ENCODE data around the gene ST6GAL1.

The ST6GAL1 gene

GRCh38 chr3:187024536-187025226 is 94.4 kb downstream of the ST6GAL1 start:
- Histone ChIP-seq H3K9ac (ENCODE audit: low read length) (no peak overlapping the region), H3K4me1 (ENCODE audit: control insufficient read depth, insufficient read depth, low read length) (peaks cover 20% of the 10 kb centered on the region), H3K9me3 (ENCODE audit: control insufficient read depth, low read length) (no peaks in the 10 kb centered on the region), H3K27me3 (ENCODE audit: control insufficient read depth, insufficient read depth, low read length) (no peaks in the 10 kb centered on the region), H3K4me3 (ENCODE audit: low read length) (no peak overlapping the region), H3K36me3 (ENCODE audit: control insufficient read depth, insufficient read depth, low read length) (no peaks in the 10 kb centered on the region)

DNA sequence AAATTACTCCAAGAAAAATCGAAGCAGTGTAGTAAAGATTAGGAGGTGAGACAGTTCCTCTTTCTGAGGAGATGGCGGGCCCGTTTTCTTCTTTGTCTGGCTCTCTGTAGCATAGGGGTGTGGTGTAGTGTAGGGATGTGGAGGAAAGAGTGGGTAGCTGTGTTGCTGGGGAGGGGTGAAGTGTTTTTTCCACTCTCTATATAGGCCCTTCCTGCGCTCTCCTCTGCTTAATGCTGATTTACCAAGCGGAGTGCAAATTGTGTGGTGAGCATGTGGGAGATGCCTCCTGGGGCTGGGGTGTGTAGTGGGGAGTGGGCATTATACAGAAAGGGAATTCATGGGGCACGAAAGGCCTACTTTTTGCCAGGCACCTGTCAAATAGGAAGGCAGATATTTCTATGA is 94.9 kb downstream of the ST6GAL1 start:
- H3K9ac ChIP-seq (ENCODE audit: low read length) = no peak overlapping the region
- no peaks in the 10 kb centered on the region for H3K36me3 ChIP-seq (ENCODE audit: control insufficient read depth, insufficient read depth, low read length)
- no peak overlapping the region for H3K4me3 ChIP-seq (ENCODE audit: low read length)
- peaks cover 17% of the 10 kb centered on the region for H3K4me1 ChIP-seq (ENCODE audit: control insufficient read depth, insufficient read depth, low read length)
- no peaks in the 10 kb centered on the region for H3K9me3 ChIP-seq (ENCODE audit: control insufficient read depth, low read length)
- no peaks in the 10 kb centered on the region for H3K27me3 ChIP-seq (ENCODE audit: control insufficient read depth, insufficient read depth, low read length)

GRCh38 chr3:187025656-187026316 is 95.5 kb downstream of the ST6GAL1 start:
- Histone ChIP-seq H3K4me3 (ENCODE audit: low read length) (no peak overlapping the region), H3K9ac (ENCODE audit: low read length) (no peak overlapping the region)

GRCh38 chr3:187026317-187026670 is 96.0 kb downstream of the ST6GAL1 start:
- no peaks in the 10 kb centered on the region for H3K9me3 ChIP-seq (ENCODE audit: control insufficient read depth, low read length)
- no peaks in the 10 kb centered on the region for H3K36me3 ChIP-seq (ENCODE audit: control insufficient read depth, insufficient read depth, low read length)
- H3K9ac ChIP-seq (ENCODE audit: low read length) = no peak overlapping the region
- H3K27me3 ChIP-seq (ENCODE audit: control insufficient read depth, insufficient read depth, low read length) = no peaks in the 10 kb centered on the region
- no peak overlapping the region for H3K4me3 ChIP-seq (ENCODE audit: low read length)
- H3K4me1 ChIP-seq (ENCODE audit: control insufficient read depth, insufficient read depth, low read length) = peaks cover 15% of the 10 kb centered on the region

More at GRCh38 chr3:187025656-187026316, 95.5 kb downstream of the ST6GAL1 start:
- no peaks in the 10 kb centered on the region for H3K27me3 ChIP-seq (ENCODE audit: control insufficient read depth, insufficient read depth, low read length)
- H3K9me3 ChIP-seq (ENCODE audit: control insufficient read depth, low read length) = no peaks in the 10 kb centered on the region
- peaks cover 15% of the 10 kb centered on the region for H3K4me1 ChIP-seq (ENCODE audit: control insufficient read depth, insufficient read depth, low read length)
- no peaks in the 10 kb centered on the region for H3K36me3 ChIP-seq (ENCODE audit: control insufficient read depth, insufficient read depth, low read length)

GRCh38 chr3:187027531-187028278 is 97.4 kb downstream of the ST6GAL1 start:
- Histone ChIP-seq H3K27me3 (ENCODE audit: control insufficient read depth, insufficient read depth, low read length) (no peaks in the 10 kb centered on the region), H3K4me3 (ENCODE audit: low read length) (no peak overlapping the region), H3K36me3 (ENCODE audit: control insufficient read depth, insufficient read depth, low read length) (no peaks in the 10 kb centered on the region), H3K9ac (ENCODE audit: low read length) (no peak overlapping the region), H3K9me3 (ENCODE audit: control insufficient read depth, low read length) (no peaks in the 10 kb centered on the region), H3K4me1 (ENCODE audit: control insufficient read depth, insufficient read depth, low read length) (peaks cover 15% of the 10 kb centered on the region)

- no peak overlapping the region for H3K4me3 ChIP-seq (ENCODE audit: low read length)
Measured at GRCh38 chr3:187031934-187032333, 101.6 kb downstream of the ST6GAL1 start.

DNA sequence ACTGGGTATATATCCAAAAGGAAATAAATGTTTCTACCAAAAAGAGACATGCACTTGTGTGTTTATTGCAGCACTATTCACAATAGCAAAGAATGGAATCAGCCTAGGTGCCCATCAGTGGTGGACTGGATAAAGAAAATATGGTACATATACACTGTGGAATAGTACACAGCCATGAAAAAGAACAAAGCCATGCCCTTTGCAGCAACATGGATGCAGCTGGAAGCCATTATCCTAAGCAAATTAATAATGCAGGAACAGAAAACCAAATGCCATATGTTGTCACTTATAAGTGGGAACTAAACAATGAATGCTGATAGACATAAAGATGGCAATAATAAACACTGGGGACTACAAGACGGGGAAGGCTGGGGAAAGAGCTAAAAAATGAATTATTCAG is 106.1 kb downstream of the ST6GAL1 start:
- no peaks in the 10 kb centered on the region for H3K27me3 ChIP-seq (ENCODE audit: control insufficient read depth, insufficient read depth, low read length)
- no peaks in the 10 kb centered on the region for H3K9me3 ChIP-seq (ENCODE audit: control insufficient read depth, low read length)
- no peak overlapping the region for H3K9ac ChIP-seq (ENCODE audit: low read length)
- no peaks in the 10 kb centered on the region for H3K36me3 ChIP-seq (ENCODE audit: control insufficient read depth, insufficient read depth, low read length)
- peaks cover 24% of the 10 kb centered on the region for H3K4me1 ChIP-seq (ENCODE audit: control insufficient read depth, insufficient read depth, low read length)
- no peak overlapping the region for H3K4me3 ChIP-seq (ENCODE audit: low read length)

More at GRCh38 chr3:187031934-187032333, 101.6 kb downstream of the ST6GAL1 start:
- Histone ChIP-seq H3K9me3 (ENCODE audit: control insufficient read depth, low read length) (no peaks in the 10 kb centered on the region), H3K36me3 (ENCODE audit: control insufficient read depth, insufficient read depth, low read length) (no peaks in the 10 kb centered on the region), H3K9ac (ENCODE audit: low read length) (no peak overlapping the region), H3K27me3 (ENCODE audit: control insufficient read depth, insufficient read depth, low read length) (no peaks in the 10 kb centered on the region), H3K4me1 (ENCODE audit: control insufficient read depth, insufficient read depth, low read length) (peaks cover 9% of the 10 kb centered on the region)

DNA sequence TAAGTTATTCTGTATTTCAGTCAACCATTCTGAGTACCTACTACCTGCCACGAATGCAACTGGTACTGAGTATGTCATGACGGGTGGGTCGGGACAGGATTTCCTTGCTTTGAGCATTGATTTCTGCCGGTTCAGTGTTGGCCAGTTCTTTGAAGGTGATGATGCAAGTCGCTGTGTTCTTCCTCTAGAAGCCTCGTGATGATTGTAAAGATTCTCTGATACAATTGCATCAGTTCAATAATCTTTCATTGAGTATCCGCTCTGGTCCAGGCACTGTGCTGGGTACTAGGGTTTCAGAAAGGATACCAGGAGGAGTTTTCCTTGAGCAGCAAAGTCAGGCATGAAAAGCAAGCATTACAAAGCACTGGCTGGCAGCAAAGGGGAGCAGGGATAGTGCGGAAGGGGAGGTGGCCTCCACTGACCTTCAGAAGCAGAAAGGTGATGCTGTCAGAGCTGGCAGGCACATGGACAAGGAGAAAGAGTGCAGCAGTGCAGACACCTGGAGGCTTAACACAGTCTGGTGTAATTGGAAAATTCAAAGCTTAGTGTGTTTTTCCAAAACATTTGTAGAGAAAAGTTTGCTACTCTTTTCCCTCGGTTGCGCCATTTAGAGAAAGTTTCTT is 108.9 kb downstream of the ST6GAL1 start:
- no peak overlapping the region for H3K4me3 ChIP-seq (ENCODE audit: low read length)
- H3K9ac ChIP-seq (ENCODE audit: low read length) = peak overlapping the region; percentile 48
- no peaks in the 10 kb centered on the region for H3K27me3 ChIP-seq (ENCODE audit: control insufficient read depth, insufficient read depth, low read length)

DNA sequence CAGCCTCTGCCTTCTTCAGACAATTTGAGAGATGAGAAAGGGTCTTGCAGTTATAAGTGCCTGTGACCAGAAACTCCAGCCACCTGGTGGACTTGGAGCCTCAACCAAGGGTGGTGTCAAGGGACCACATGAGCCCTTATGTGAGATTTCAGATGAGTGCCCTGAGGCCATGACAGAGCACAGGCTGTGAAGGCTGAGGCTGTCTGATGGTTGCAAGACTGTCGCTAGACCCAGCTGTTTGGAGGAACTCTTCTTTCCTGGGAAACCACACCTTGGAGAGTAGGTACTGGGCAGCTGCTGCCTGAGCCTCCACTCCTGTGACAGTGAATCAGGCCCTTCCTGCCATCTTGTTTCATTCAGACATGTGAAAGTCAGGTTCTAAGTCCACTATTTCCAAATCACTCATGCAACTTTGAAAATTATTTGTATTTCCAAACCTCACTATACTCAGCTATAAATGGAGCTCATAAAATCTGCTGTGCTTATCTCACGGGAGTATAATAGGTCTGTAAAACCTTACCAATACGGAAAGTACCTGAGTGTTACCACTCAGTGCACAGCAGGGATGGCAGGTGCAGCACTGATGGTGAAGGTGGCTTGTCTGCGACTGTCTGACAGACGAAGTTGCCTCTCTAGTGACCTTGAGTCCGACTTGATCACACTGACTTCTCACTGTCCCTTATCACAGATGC is 109.5 kb downstream of the ST6GAL1 start:
- H3K27me3 ChIP-seq (ENCODE audit: control insufficient read depth, insufficient read depth, low read length) = no peaks in the 10 kb centered on the region
- H3K9me3 ChIP-seq (ENCODE audit: control insufficient read depth, low read length) = no peaks in the 10 kb centered on the region
- no peak overlapping the region for H3K4me3 ChIP-seq (ENCODE audit: low read length)
- no peak overlapping the region for H3K9ac ChIP-seq (ENCODE audit: low read length)
- peaks cover 55% of the 10 kb centered on the region for H3K4me1 ChIP-seq (ENCODE audit: control insufficient read depth, insufficient read depth, low read length)
- H3K36me3 ChIP-seq (ENCODE audit: control insufficient read depth, insufficient read depth, low read length) = no peaks in the 10 kb centered on the region

More for the DNA sequence above, 108.9 kb downstream of the ST6GAL1 start:
- Histone ChIP-seq H3K4me1 (ENCODE audit: control insufficient read depth, insufficient read depth, low read length) (peaks cover 48% of the 10 kb centered on the region), H3K9me3 (ENCODE audit: control insufficient read depth, low read length) (no peaks in the 10 kb centered on the region), H3K36me3 (ENCODE audit: control insufficient read depth, insufficient read depth, low read length) (no peaks in the 10 kb centered on the region)

DNA sequence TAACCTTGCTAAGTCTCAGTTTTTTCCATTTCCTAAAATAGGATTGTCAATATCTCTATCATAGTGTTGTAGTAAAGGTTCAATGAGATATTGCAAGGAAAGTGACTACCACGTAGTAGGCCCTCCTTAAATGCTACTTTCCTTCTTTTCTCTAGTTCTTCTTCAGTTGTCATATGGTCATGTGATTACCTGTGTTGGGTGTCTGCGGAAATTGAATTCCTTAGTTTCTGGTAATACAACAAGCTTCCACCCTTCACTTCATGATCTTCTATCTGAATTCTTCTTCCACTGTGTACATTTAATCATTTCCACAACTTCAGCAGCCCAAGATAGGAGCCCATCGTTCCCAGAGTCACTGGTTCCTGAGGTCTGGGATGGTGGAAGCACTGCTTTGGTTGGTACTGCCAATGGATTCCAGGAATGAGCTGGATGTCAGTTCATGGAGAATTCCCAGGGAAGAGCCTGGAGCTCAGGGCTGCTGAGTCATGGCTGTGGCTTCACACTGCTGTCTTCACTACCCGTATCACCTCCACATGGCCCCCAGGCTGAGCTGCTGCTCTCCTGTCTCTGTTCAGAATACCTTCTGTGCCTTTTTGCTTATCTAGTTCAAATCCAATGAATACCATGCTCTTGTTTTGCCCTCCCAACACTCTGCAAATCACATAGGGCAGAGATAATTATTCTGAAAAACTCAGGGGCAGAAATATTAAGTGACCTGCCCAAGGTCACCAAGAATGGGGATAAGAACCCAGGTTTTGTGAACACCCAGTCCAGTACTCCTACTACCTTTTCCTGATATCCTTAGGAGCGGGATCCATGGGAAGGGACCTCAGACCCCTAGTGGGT is 110.4 kb downstream of the ST6GAL1 start:
- H3K4me1 ChIP-seq (ENCODE audit: control insufficient read depth, insufficient read depth, low read length) = peaks cover 55% of the 10 kb centered on the region
- H3K9me3 ChIP-seq (ENCODE audit: control insufficient read depth, low read length) = no peaks in the 10 kb centered on the region
- no peak overlapping the region for H3K4me3 ChIP-seq (ENCODE audit: low read length)
- H3K36me3 ChIP-seq (ENCODE audit: control insufficient read depth, insufficient read depth, low read length) = no peaks in the 10 kb centered on the region
- no peaks in the 10 kb centered on the region for H3K27me3 ChIP-seq (ENCODE audit: control insufficient read depth, insufficient read depth, low read length)
- H3K9ac ChIP-seq (ENCODE audit: low read length) = no peak overlapping the region

All from mucosa of stomach (tissue), 1 donor.